GM12892 (cell line): ENCODE data around the gene SLFN12.

Experiments used
- POLR2A ChIP-seq: IDR thresholded peaks from 2 replicates; pipeline ENCODE4 v1.6.1; 2011; ENCODE audit warnings: low read depth, low read length, control low read depth
- POLR2AphosphoS5 ChIP-seq: IDR thresholded peaks from 2 replicates; pipeline ENCODE4 v1.6.1; 2011; ENCODE audit warnings: low read depth, low read length, control low read depth
- TAF1 ChIP-seq: IDR thresholded peaks from 2 replicates; pipeline ENCODE4 v1.6.1; 2011; ENCODE audit warnings: low read depth, mild to moderate bottlenecking, control low read depth, low read length, borderline replicate concordance

GRCh38 chr17:35373984-35374765, 58.1 kb downstream of the SLFN12 start:
- TF ChIP-seq POLR2A (no peak), POLR2AphosphoS5 (no peak), TAF1 (no peak)
